ENCODE measurements around the gene XXYLT1.

The XXYLT1 gene

GRCh38 chr3:195254454-195255175 is 16.3 kb downstream of the XXYLT1 start:
- in situ Hi-C loops (cut with HindIII; ENCODE audit: low sequenced_read_pairs) = loop anchor here (5.0 kb wide), 1 partner anchor 572 kb away; no protein-coding TSS in a partner anchor

GRCh38 chr3:195253923-195254432 is 17.0 kb downstream of the XXYLT1 start:
- in situ Hi-C loops (cut with HindIII; ENCODE audit: low sequenced_read_pairs) = no loop called here

- in situ Hi-C loops (cut with HindIII; ENCODE audit: low sequenced_read_pairs) = no loop called here
These were observed 19.5 kb downstream of the XXYLT1 start for GRCh38 chr3:195251336-195252065.

GRCh38 chr3:195250473-195251251 is 20.3 kb downstream of the XXYLT1 start:
- in situ Hi-C loops (cut with HindIII; ENCODE audit: low sequenced_read_pairs) = no loop called here

GRCh38 chr3:195249858-195250464 is 21.0 kb downstream of the XXYLT1 start:
- in situ Hi-C loops (cut with HindIII; ENCODE audit: low sequenced_read_pairs) = loop anchor here (5.0 to 10.0 kb wide), 2 partner anchors 268 to 285 kb away; no protein-coding TSS in a partner anchor

- in situ Hi-C loops (cut with HindIII; ENCODE audit: low sequenced_read_pairs) = loop anchor here (5.0 to 10.0 kb wide), 2 partner anchors 267 to 284 kb away; no protein-coding TSS in a partner anchor
These were observed 21.7 kb downstream of the XXYLT1 start for GRCh38 chr3:195249057-195249770.

GRCh38 chr3:195248281-195248680 is 22.7 kb downstream of the XXYLT1 start:
- in situ Hi-C loops (cut with HindIII; ENCODE audit: low sequenced_read_pairs) = loop anchor here (5.0 to 10.0 kb wide), 2 partner anchors 266 to 283 kb away; no protein-coding TSS in a partner anchor

- in situ Hi-C loops (cut with HindIII; ENCODE audit: low sequenced_read_pairs) = loop anchor here (5.0 to 10.0 kb wide), 2 partner anchors 266 to 283 kb away; no protein-coding TSS in a partner anchor
These were observed 23.1 kb downstream of the XXYLT1 start for GRCh38 chr3:195247863-195248189.

- in situ Hi-C loops (cut with HindIII; ENCODE audit: low sequenced_read_pairs) = loop anchor here (5.0 to 10.0 kb wide), 2 partner anchors 265 to 282 kb away; no protein-coding TSS in a partner anchor
These were observed 23.7 kb downstream of the XXYLT1 start for GRCh38 chr3:195247086-195247862.

GRCh38 chr3:195246581-195246995 is 24.4 kb downstream of the XXYLT1 start:
- in situ Hi-C loops (cut with HindIII; ENCODE audit: low sequenced_read_pairs) = loop anchor here (5.0 to 10.0 kb wide), 2 partner anchors 264 to 282 kb away; no protein-coding TSS in a partner anchor

- in situ Hi-C loops (cut with HindIII; ENCODE audit: low sequenced_read_pairs) = loop anchor here (5.0 to 10.0 kb wide), 2 partner anchors 263 to 281 kb away; no protein-coding TSS in a partner anchor
These were observed 25.4 kb downstream of the XXYLT1 start for GRCh38 chr3:195245531-195245951.

- in situ Hi-C loops (cut with HindIII; ENCODE audit: low sequenced_read_pairs) = loop anchor here (10.0 kb wide), 1 partner anchor 277 kb away; no protein-coding TSS in a partner anchor
These were observed 29.2 kb downstream of the XXYLT1 start for GRCh38 chr3:195241592-195242355.

GRCh38 chr3:195240939-195241338 is 30.0 kb downstream of the XXYLT1 start:
- in situ Hi-C loops (cut with HindIII; ENCODE audit: low sequenced_read_pairs) = loop anchor here (10.0 kb wide), 1 partner anchor 276 kb away; no protein-coding TSS in a partner anchor

- in situ Hi-C loops (cut with HindIII; ENCODE audit: low sequenced_read_pairs) = loop anchor here (10.0 kb wide), 1 partner anchor 275 kb away; no protein-coding TSS in a partner anchor
These were observed 30.7 kb downstream of the XXYLT1 start for GRCh38 chr3:195240171-195240701.

- in situ Hi-C loops (cut with HindIII; ENCODE audit: low sequenced_read_pairs) = no loop called here
These were observed 31.8 kb downstream of the XXYLT1 start for GRCh38 chr3:195239121-195239520.

- in situ Hi-C loops (cut with HindIII; ENCODE audit: low sequenced_read_pairs) = no loop called here
These were observed 32.3 kb downstream of the XXYLT1 start for GRCh38 chr3:195238586-195239118.

GRCh38 chr3:195238081-195238571 is 32.8 kb downstream of the XXYLT1 start:
- in situ Hi-C loops (cut with HindIII; ENCODE audit: low sequenced_read_pairs) = no loop called here

All from endothelial cell of hepatic sinusoid (primary cell).